MM.1S (cell line): ENCODE results near the gene ZNF862.

Experiments used
- EZH2 ChIP-seq: fragments of 300-600 bp; sonication (generic); optimal IDR thresholded peaks from 2 replicates; pipeline ENCODE3; 2017; ENCODE audit warnings: low read depth, mild to moderate bottlenecking, antibody characterized with exemption, low read length, mixed read lengths
- TF ChIP-seq, protein P1 (sequence below): fragments of 300-600 bp; sonication (generic); IDR thresholded peaks from 2 replicates; pipeline ENCODE4 v1.5.1; 2016; ENCODE audit warnings: antibody characterized with exemption, low read length, mixed read lengths

DNA sequence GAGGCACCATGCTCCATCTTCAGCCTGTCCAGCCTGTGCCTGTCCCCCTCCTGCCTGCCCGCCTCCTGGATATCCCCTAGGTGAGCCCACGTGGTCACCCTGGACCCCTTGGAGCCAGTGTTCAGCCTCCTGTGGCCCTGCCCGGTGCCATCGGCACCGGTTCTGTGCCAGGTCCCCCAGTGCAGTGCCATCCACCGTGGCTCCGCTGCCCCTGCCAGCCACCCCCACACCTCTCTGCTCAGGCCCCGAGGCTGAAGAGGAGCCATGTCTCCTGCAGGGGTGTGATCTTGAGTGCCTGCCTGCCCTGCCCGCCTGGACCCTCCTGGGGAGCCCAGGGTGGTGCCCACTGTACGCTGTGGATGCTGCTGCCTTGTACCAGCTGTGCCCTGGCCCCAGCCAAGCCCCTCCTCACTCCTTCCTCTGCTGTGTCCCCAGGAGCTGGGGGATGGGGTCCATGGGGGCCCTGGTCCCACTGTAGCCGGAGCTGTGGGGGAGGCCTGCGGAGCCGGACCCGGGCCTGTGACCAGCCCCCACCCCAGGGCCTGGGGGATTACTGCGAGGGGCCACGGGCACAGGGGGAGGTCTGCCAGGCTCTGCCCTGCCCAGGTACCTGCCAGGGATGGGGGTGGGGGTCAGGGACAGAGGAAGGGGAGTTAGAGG, 26.2 kb upstream of the ZNF862 start:
- no peak for TF ChIP-seq EZH2
- TF ChIP-seq, protein P1, sequence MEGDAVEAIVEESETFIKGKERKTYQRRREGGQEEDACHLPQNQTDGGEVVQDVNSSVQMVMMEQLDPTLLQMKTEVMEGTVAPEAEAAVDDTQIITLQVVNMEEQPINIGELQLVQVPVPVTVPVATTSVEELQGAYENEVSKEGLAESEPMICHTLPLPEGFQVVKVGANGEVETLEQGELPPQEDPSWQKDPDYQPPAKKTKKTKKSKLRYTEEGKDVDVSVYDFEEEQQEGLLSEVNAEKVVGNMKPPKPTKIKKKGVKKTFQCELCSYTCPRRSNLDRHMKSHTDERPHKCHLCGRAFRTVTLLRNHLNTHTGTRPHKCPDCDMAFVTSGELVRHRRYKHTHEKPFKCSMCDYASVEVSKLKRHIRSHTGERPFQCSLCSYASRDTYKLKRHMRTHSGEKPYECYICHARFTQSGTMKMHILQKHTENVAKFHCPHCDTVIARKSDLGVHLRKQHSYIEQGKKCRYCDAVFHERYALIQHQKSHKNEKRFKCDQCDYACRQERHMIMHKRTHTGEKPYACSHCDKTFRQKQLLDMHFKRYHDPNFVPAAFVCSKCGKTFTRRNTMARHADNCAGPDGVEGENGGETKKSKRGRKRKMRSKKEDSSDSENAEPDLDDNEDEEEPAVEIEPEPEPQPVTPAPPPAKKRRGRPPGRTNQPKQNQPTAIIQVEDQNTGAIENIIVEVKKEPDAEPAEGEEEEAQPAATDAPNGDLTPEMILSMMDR = no peak
